Measurements from ENCODE around the gene FOXRED1. TPM values are rescaled to one million over a fixed set of nuclear protein-coding genes. Genes with fewer than 3 reads are reported as not detected.

Gene FOXRED1
- total RNA-seq, 1 donor = 11.6 TPM

GRCh38 chr11:126310992-126311310, 42.0 kb downstream of the FOXRED1 start:
- Histone ChIP-seq H3K4me3 (ENCODE audit: insufficient read depth, low read length) (no peak overlapping the region), H3K4me1 (ENCODE audit: insufficient read depth, low read length) (no peaks in the 10 kb centered on the region), H3K36me3 (ENCODE audit: insufficient read depth, low read length) (no peaks in the 10 kb centered on the region), H3K79me2 (ENCODE audit: insufficient read depth, low read length) (peaks cover 2% of the 10 kb centered on the region), H3K4me2 (ENCODE audit: insufficient read depth, low read length) (no peak overlapping the region), H3K27ac (ENCODE audit: low read depth, low read length) (no peak overlapping the region), H4K20me1 (ENCODE audit: insufficient read depth, low read length) (peaks cover 4% of the 10 kb centered on the region), H3K27me3 (ENCODE audit: insufficient read depth, low read length) (no peaks in the 10 kb centered on the region), H3K9me3 (ENCODE audit: low read depth, low read length) (no peaks in the 10 kb centered on the region), H2AFZ (ENCODE audit: low read length) (no peak overlapping the region)
- TF ChIP-seq, protein P1, sequence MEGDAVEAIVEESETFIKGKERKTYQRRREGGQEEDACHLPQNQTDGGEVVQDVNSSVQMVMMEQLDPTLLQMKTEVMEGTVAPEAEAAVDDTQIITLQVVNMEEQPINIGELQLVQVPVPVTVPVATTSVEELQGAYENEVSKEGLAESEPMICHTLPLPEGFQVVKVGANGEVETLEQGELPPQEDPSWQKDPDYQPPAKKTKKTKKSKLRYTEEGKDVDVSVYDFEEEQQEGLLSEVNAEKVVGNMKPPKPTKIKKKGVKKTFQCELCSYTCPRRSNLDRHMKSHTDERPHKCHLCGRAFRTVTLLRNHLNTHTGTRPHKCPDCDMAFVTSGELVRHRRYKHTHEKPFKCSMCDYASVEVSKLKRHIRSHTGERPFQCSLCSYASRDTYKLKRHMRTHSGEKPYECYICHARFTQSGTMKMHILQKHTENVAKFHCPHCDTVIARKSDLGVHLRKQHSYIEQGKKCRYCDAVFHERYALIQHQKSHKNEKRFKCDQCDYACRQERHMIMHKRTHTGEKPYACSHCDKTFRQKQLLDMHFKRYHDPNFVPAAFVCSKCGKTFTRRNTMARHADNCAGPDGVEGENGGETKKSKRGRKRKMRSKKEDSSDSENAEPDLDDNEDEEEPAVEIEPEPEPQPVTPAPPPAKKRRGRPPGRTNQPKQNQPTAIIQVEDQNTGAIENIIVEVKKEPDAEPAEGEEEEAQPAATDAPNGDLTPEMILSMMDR (IDR thresholded peaks at IDR 0.05; ENCODE audit: extremely low read depth, low read depth, low read length) = no peak
- no peak for DNase-seq (ENCODE audit: insufficient read length, low spot score, missing footprints)

- H3K4me2 ChIP-seq (ENCODE audit: insufficient read depth, low read length) = no peak overlapping the region
Measured at GRCh38 chr11:126311401-126312291, 42.7 kb downstream of the FOXRED1 start.

GRCh38 chr11:126312961-126313360, 44.0 kb downstream of the FOXRED1 start:
- Histone ChIP-seq H2AFZ (ENCODE audit: low read length) (no peak overlapping the region), H3K36me3 (ENCODE audit: insufficient read depth, low read length) (no peaks in the 10 kb centered on the region), H3K27me3 (ENCODE audit: insufficient read depth, low read length) (no peaks in the 10 kb centered on the region), H3K4me1 (ENCODE audit: insufficient read depth, low read length) (peaks cover 9% of the 10 kb centered on the region), H3K79me2 (ENCODE audit: insufficient read depth, low read length) (no peaks in the 10 kb centered on the region), H3K4me2 (ENCODE audit: insufficient read depth, low read length) (no peak overlapping the region), H3K27ac (ENCODE audit: low read depth, low read length) (no peak overlapping the region), H3K9me3 (ENCODE audit: low read depth, low read length) (no peaks in the 10 kb centered on the region), H3K4me3 (ENCODE audit: insufficient read depth, low read length) (no peak overlapping the region), H4K20me1 (ENCODE audit: insufficient read depth, low read length) (peaks cover 4% of the 10 kb centered on the region)
- DNase-seq (ENCODE audit: insufficient read length, low spot score, missing footprints) = no peak
- TF ChIP-seq, protein P1 (IDR thresholded peaks at IDR 0.05; ENCODE audit: extremely low read depth, low read depth, low read length) = no peak

More at GRCh38 chr11:126311401-126312291, 42.7 kb downstream of the FOXRED1 start:
- Histone ChIP-seq H3K79me2 (ENCODE audit: insufficient read depth, low read length) (no peaks in the 10 kb centered on the region), H3K9me3 (ENCODE audit: low read depth, low read length) (no peaks in the 10 kb centered on the region), H3K36me3 (ENCODE audit: insufficient read depth, low read length) (no peaks in the 10 kb centered on the region), H2AFZ (ENCODE audit: low read length) (no peak overlapping the region), H3K4me1 (ENCODE audit: insufficient read depth, low read length) (no peaks in the 10 kb centered on the region), H3K27me3 (ENCODE audit: insufficient read depth, low read length) (no peaks in the 10 kb centered on the region), H4K20me1 (ENCODE audit: insufficient read depth, low read length) (peaks cover 4% of the 10 kb centered on the region), H3K4me3 (ENCODE audit: insufficient read depth, low read length) (no peak overlapping the region), H3K27ac (ENCODE audit: low read depth, low read length) (no peak overlapping the region)
- DNase-seq (ENCODE audit: insufficient read length, low spot score, missing footprints) = no peak
- TF ChIP-seq, protein P1 (IDR thresholded peaks at IDR 0.05; ENCODE audit: extremely low read depth, low read depth, low read length) = no peak

- TF ChIP-seq, protein P1 (IDR thresholded peaks at IDR 0.05; ENCODE audit: extremely low read depth, low read depth, low read length) = no peak
- H3K27ac ChIP-seq (ENCODE audit: low read depth, low read length) = no peak overlapping the region
- no peaks in the 10 kb centered on the region for H3K9me3 ChIP-seq (ENCODE audit: low read depth, low read length)
Measured at GRCh38 chr11:126313826-126314225, 44.9 kb downstream of the FOXRED1 start.

More at GRCh38 chr11:126313826-126314225, 44.9 kb downstream of the FOXRED1 start:
- peaks cover 18% of the 10 kb centered on the region for H3K4me1 ChIP-seq (ENCODE audit: insufficient read depth, low read length)
- no peak for DNase-seq (ENCODE audit: insufficient read length, low spot score, missing footprints)
- H3K79me2 ChIP-seq (ENCODE audit: insufficient read depth, low read length) = no peaks in the 10 kb centered on the region
- H3K4me3 ChIP-seq (ENCODE audit: insufficient read depth, low read length) = no peak overlapping the region
- no peak overlapping the region for H2AFZ ChIP-seq (ENCODE audit: low read length)
- H4K20me1 ChIP-seq (ENCODE audit: insufficient read depth, low read length) = peaks cover 4% of the 10 kb centered on the region
- no peaks in the 10 kb centered on the region for H3K27me3 ChIP-seq (ENCODE audit: insufficient read depth, low read length)
- no peak overlapping the region for H3K4me2 ChIP-seq (ENCODE audit: insufficient read depth, low read length)
- H3K36me3 ChIP-seq (ENCODE audit: insufficient read depth, low read length) = no peaks in the 10 kb centered on the region
